GM12878 (cell line): ENCODE data around the gene TNFAIP2. TPM values are rescaled to one million over a fixed set of nuclear protein-coding genes. Genes with fewer than 3 reads are reported as not detected.

ENCODE experiments used
- ATAC-seq: fragments of 200-7000 bp; cut with Tn5 transposase; 3 replicates; pipeline ENCODE4 v1.9.1; 2020; ENCODE audit warnings: mild to moderate bottlenecking, moderate library complexity
- BruUV-seq: library from RNA; stranded (reverse); fragments of 400-500 nt; replicated peaks from 2 replicates; lab custom pipeline; 2021; lab: Mats Ljungman, UMichigan
- CTCF ChIA-PET: fragments of 300-600 bp; sonication (Branson Sonifier 250); formaldehyde crosslinking; extraction: SDS; loops from one replicate; lab custom pipeline; 2021; ENCODE audit warnings: inconsistent platforms; lab: Yijun Ruan, JAX
- POLR2A ChIA-PET: fragments of 350-600 bp; formaldehyde crosslinking; extraction: SDS; loops from one replicate; lab custom pipeline; 2021; ENCODE audit warnings: inconsistent platforms; lab: Charles Lee
- RAD21 ChIA-PET: fragments of 300-600 bp; sonication (Branson Sonifier 250); formaldehyde crosslinking; loops from one replicate; lab custom pipeline; 2023; ENCODE audit warnings: antibody characterized with exemption; ENCODE audit not compliant: unreplicated experiment; lab: Charles Lee
- SMC1A ChIA-PET: fragments of 300-600 bp; sonication (Branson Sonifier 250); formaldehyde crosslinking; loops from one replicate; lab custom pipeline; 2023; ENCODE audit not compliant: unreplicated experiment, uncharacterized antibody; lab: Charles Lee
- DNase-seq: peaks from one replicate; pipeline ENCODE4 v3.0.0-alpha.2; 2011; ENCODE audit warnings: low read depth, low spot score
- FAIRE-seq: peaks from 3 replicates; lab custom pipeline; 2011; peaks lifted over from hg19 to GRCh38; lab: Jason Lieb, UNC
- H2AFZ ChIP-seq: 2 replicates; pipeline ENCODE4 v1.6.0; 2011; ENCODE audit warnings: low read depth, low read length, control low read depth; ENCODE audit not compliant: control insufficient read depth
- H3K27ac ChIP-seq: 2 replicates; pipeline ENCODE4 v1.5.1; 2011; ENCODE audit warnings: control low read depth; ENCODE audit not compliant: control insufficient read depth, insufficient read depth
- H3K27me3 ChIP-seq, 2 experiments: replicated peaks in 1 of 2; 2 replicates each; pipeline versions ENCODE4 v1.6.0 to v1.6.1; 2011; ENCODE audit warnings: low read length in 1 of 2; ENCODE audit not compliant: control insufficient read depth in 2 of 2, insufficient read depth in 2 of 2
- H3K36me3 ChIP-seq, 2 experiments: 2 replicates each; pipeline ENCODE4 v1.5.1; 2011; ENCODE audit warnings: low read length in 1 of 2; ENCODE audit not compliant: control insufficient read depth in 2 of 2, insufficient read depth in 2 of 2
- H3K4me1 ChIP-seq: 2 replicates; pipeline ENCODE4 v1.6.1; 2011; ENCODE audit warnings: mild to moderate bottlenecking, low read length, moderate library complexity, mixed read lengths; ENCODE audit not compliant: control insufficient read depth, insufficient read depth
- H3K4me2 ChIP-seq: 2 replicates; pipeline ENCODE4 v1.6.0; 2011; ENCODE audit warnings: control low read depth; ENCODE audit not compliant: control insufficient read depth, insufficient read depth
- H3K4me3 ChIP-seq: fragments of 200-600 bp; sonication (generic); 2 replicates; pipeline ENCODE4 v1.5.1; 2016
- H3K79me2 ChIP-seq: 2 replicates; pipeline ENCODE4 v1.6.0; 2011; ENCODE audit warnings: low read length; ENCODE audit not compliant: control insufficient read depth, insufficient read depth
- H3K9ac ChIP-seq: 2 replicates; pipeline ENCODE4 v1.8.0; 2011; ENCODE audit warnings: low read length, control low read depth, mixed read lengths; ENCODE audit not compliant: control insufficient read depth, insufficient read depth
- H3K9me3 ChIP-seq: replicated peaks from 3 replicates; pipeline ENCODE4 v1.5.1; 2011; ENCODE audit warnings: mild to moderate bottlenecking, low read length; ENCODE audit not compliant: control insufficient read depth, insufficient read depth
- H4K20me1 ChIP-seq: 2 replicates; pipeline ENCODE4 v1.6.0; 2011; ENCODE audit not compliant: control insufficient read depth, insufficient read depth
- ATF7 ChIP-seq: fragments of 450-650 bp; IDR thresholded peaks from 2 replicates; pipeline ENCODE4 v1.6.1; 2016; ENCODE audit warnings: low read depth, mild to moderate bottlenecking
- BCL11A ChIP-seq: IDR thresholded peaks from 2 replicates; pipeline ENCODE4 v1.6.1; 2011; ENCODE audit warnings: low read depth, low read length
- CBX3 ChIP-seq: fragments of 200-600 bp; sonication (generic); IDR thresholded peaks from 2 replicates; pipeline ENCODE4 v1.6.1; 2016; ENCODE audit warnings: low read depth, borderline replicate concordance
- LARP7 ChIP-seq: fragments of 450-650 bp; IDR thresholded peaks from 2 replicates; pipeline ENCODE4 v1.6.1; 2017; ENCODE audit warnings: mild to moderate bottlenecking
- NR2F1 ChIP-seq: fragments of 450-650 bp; conservative IDR thresholded peaks from 2 replicates; pipeline ENCODE4 v1.6.1; 2017; ENCODE audit warnings: mild to moderate bottlenecking
- YBX1 ChIP-seq: fragments of 450-650 bp; IDR thresholded peaks from 2 replicates; pipeline ENCODE4 v1.6.1; 2016; ENCODE audit warnings: antibody characterized with exemption
- ZNF24 ChIP-seq: fragments of 450-650 bp; IDR thresholded peaks from 2 replicates; pipeline ENCODE4 v1.6.1; 2017; ENCODE audit warnings: antibody characterized with exemption, mild to moderate bottlenecking
- ZZZ3 ChIP-seq: IDR thresholded peaks from 2 replicates; pipeline ENCODE4 v1.6.1; 2011; ENCODE audit warnings: low read depth; ENCODE audit not compliant: control insufficient read depth, insufficient read length
- WGBS: methylation state at CpG from one replicate; pipeline ENCODE4 v1.1.6; 2016; ENCODE audit warnings: low lambda C conversion rate; ENCODE audit not compliant: insufficient replicate concordance, insufficient coverage; ENCODE audit errors: missing lambda C conversion rate; 5-methylcytosine and 5-hydroxymethylcytosine counted together
- in situ Hi-C: fragments of 300-500 bp; cut with MboI; formaldehyde crosslinking; loops from 9 replicates; pipeline ENCODE4 v1.14.3; 2018; ENCODE audit warnings: mixed read lengths
- intact Hi-C: fragments of 100-400 bp; cut with micrococcal nuclease; formaldehyde crosslinking; loops from one replicate; pipeline ENCODE4 v1.14.2; 2022; ENCODE audit not compliant: unreplicated experiment
- polyA plus RNA-seq, 11 experiments: library from polyadenylated mRNA; depleted of rRNA in 4 of 11; unstranded in 6 of 11; stranded (reverse) in 5 of 11; fragments of >200 nt; fragmentation: Nextera tagmentation in 4 of 11; fragmentation: Illumina TruSeq in 1 of 11; extraction: Ambion mirVana in 4 of 11; extraction: Trizol in 1 of 11; gene quantifications; 1 replicate in 1 of 11; 2 replicates in 10 of 11; pipeline versions ENCODE4 v1.2.1 to v1.2.3, GENCODE V29; 2011 to 2016; ENCODE audit warnings: inconsistent platforms in 2 of 11, missing spikeins in 2 of 11, low read depth in 1 of 11
- total RNA-seq, 4 experiments: library from RNA; depleted of rRNA in 3 of 4; stranded (reverse); fragments of >200 nt in 3 of 4; fragmentation: Illumina TruSeq in 1 of 4; extraction: Trizol in 1 of 4; gene quantifications; 2 replicates each; pipeline versions ENCODE4 v1.2.1 to v1.2.3, GENCODE V29; 2013 to 2021
- TF ChIP-seq, protein P1 (sequence below): fragments of 450-650 bp; IDR thresholded peaks from 2 replicates; pipeline ENCODE4 v1.6.1; 2017; ENCODE audit warnings: mild to moderate bottlenecking

TNFAIP2 gene
- total and polyA plus RNA-seq, 10 of the 15 experiments (the other 5 are each of a cell fraction or from before 2014, with no cell fraction given): 7.1 to 150 (median 74.5) TPM

DNA sequence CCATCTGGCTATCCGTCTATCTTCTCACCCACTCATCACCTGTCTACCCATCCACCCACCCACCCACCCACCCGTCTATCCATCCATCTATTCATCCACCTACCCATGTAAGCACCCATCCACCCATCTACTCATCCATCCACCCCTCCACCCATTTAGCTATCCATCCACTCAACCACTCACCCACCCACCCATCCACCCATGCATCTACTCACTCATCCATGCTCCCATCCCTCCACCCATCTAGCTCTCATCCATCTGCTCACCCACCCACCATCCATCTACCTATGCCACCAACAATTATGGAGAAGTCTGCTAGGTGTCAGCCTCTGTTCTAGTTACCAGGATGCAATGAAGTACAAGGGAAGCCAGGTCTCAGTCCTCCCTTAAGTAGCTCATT lies 11.1 kb downstream of the TNFAIP2 start:
- H2AFZ ChIP-seq: no peak overlapping the region
- WGBS: 0% methylated on average over 1 of the region's 2 CpGs
- no peak overlapping the region for H3K4me3 ChIP-seq
- TF ChIP-seq, protein P1, sequence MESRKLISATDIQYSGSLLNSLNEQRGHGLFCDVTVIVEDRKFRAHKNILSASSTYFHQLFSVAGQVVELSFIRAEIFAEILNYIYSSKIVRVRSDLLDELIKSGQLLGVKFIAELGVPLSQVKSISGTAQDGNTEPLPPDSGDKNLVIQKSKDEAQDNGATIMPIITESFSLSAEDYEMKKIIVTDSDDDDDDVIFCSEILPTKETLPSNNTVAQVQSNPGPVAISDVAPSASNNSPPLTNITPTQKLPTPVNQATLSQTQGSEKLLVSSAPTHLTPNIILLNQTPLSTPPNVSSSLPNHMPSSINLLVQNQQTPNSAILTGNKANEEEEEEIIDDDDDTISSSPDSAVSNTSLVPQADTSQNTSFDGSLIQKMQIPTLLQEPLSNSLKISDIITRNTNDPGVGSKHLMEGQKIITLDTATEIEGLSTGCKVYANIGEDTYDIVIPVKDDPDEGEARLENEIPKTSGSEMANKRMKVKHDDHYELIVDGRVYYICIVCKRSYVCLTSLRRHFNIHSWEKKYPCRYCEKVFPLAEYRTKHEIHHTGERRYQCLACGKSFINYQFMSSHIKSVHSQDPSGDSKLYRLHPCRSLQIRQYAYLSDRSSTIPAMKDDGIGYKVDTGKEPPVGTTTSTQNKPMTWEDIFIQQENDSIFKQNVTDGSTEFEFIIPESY: no peak
- TF ChIP-seq ATF7: no peak
- TF ChIP-seq ZNF24: no peak
- no peak for TF ChIP-seq BCL11A
- no peak for TF ChIP-seq NR2F1
- TF ChIP-seq CBX3: no peak
- no peak for TF ChIP-seq YBX1
- no peak for TF ChIP-seq ZZZ3
- TF ChIP-seq LARP7: no peak
- no peaks in the 10 kb centered on the region for H3K79me2 ChIP-seq
- in situ Hi-C loops: no loop called here
- H3K27me3 ChIP-seq: no peaks in the 10 kb centered on the region
- no peak overlapping the region for H3K9ac ChIP-seq
- FAIRE-seq (no peak), ATAC-seq (no peak), DNase-seq (no peak)
- ChIA-PET POLR2A (no interaction called here), SMC1A (no interaction called here), RAD21 (interaction anchor here (1.8 kb wide), 1 partner anchor 29 kb away, joined by 8 read pairs; no protein-coding TSS in a partner anchor), CTCF (interaction anchor here (0.6 to 2.1 kb wide), 2 partner anchors 29 to 34 kb away, joined by 5 to 10 read pairs; no protein-coding TSS in a partner anchor)
- intact Hi-C loops: no loop called here
- H3K4me1 ChIP-seq: no peaks in the 10 kb centered on the region; the same call in 1 of the 2 replicates
- H4K20me1 ChIP-seq: no peaks in the 10 kb centered on the region
- no peaks in the 10 kb centered on the region for H3K9me3 ChIP-seq
- H3K27ac ChIP-seq: no peak overlapping the region
- no peak overlapping the region for H3K4me2 ChIP-seq
- BruUV-seq: no TSS peak
- H3K36me3 ChIP-seq: peaks cover 8 to 9% of the 10 kb centered on the region in 2 experiments; a peak in 3 of 4 replicates
